T1000 (cell line): ENCODE results near the gene HSPB7.
"Not testable (repeated sequence)": the region's sequence is repeated elsewhere in the genome, so short reads cannot be mapped to it uniquely, and the experiment has no call there.

Source experiments
- DNase-seq: peaks from one replicate; lab custom pipeline; 2025; ENCODE audit warnings: mixed read lengths; lab: John Stamatoyannopoulos, UW

HSPB7 gene

GRCh38 chr1:16017461-16018303, at the start of gene HSPB7:
TSS of gene HSPB7 (minus strand) at chr1:16018043. CDS start at chr1:16017963, 80 bp downstream.
- peak; percentile 21 for DNase-seq

DNA sequence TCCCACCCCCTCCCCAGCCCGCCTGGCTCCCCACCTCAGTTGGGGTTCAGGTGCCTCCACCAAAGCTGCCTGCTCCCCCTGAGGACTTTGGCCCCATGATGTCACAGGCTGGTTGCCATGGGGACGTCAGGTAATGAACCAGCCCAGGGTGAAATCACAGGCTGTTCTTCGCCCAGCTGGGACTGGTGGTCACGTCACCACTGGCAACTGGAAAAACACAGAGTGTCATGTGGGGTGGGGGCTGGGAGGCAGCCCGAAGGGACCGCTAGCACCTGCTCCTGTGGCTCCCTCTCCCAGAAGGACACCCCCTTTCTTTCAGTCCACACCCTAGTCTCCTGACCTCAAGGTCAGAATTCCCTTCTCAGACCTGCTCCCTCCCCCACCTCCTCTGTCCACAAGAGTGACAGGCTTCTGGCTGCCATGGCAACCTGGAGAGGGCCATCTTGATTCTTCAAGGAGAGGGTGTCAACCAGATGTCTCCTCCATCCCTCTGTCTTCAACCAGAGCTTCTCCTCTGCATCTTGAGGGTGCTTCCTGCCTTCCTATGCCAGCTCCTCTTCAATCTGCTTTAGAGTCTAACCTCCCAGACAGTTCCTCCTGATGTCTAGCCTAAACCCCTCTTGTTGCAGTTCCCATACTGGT, 49.4 kb upstream of the HSPB7 start:
- no peak for DNase-seq

DNA sequence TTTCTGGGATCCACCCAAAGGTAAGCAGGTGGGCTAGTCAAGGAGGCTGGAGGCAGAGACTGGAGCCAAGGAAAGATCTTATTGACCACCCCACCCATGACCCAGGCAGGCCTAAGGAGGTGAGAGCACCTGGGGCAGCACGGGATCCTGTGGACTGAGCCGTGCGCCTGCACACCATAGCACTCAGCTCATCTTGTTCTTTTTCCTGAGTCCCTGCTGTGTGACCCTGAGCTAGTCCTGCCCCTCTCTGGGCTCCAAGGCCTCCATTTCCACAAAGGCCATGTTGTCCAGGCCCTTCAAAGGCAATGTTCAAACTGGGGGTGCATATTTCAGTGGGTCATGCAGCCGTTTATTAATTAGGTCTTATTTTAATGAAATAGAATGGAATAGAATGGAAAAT, 48.4 kb upstream of the HSPB7 start:
- no peak for DNase-seq

DNA sequence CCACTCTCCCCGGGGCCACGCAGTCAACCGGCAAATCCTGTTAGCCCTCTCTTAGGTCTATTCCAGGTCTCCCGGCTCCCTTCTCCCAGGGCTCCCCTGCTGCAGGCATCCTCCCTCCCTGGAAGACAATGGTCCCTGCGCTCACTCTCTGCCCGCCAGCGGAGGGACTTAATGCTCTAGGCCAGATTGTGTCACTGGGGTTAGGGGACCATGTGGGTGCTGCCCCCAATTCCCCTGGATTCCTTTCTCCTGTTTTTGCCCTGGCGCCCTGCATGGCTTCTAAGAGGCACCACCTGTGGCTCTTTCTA, 47.4 kb upstream of the HSPB7 start:
- no peak for DNase-seq

GRCh38 chr1:16064536-16065268, 46.9 kb upstream of the HSPB7 start:
- DNase-seq, result no peak

GRCh38 chr1:16063921-16064320, 46.1 kb upstream of the HSPB7 start:
- DNase-seq, result no peak

DNA sequence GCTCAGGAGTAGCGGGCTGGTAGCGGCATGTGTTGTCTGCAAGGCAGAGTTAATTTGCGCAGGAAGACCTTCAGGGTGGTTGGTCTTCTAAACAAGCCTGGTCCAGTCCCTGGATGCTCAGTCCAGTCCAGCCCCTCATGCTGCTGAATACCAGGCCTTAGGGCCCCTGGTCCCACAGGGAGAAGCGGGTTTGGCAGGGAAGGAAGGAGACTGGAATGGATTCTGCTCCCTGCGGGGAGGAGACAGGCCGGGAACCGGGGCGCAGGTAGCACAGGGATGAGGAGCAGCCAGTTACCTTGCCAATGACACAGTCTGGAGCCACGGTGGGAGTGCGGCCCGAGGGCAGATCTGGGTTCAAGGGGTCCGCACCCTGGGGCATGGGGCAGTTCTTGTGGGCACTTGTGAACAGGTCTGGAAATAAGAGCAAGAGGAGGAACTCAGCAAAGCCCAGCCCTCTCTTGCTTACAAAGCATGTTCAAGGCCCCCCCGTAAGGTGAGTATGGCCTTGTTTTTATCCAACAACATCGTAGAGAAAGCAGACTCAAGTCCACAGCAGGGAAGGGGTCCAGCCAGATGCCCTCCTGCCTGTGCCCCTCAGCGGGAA, 45.5 kb upstream of the HSPB7 start:
- DNase-seq, result no peak

GRCh38 chr1:16062687-16063075, 44.8 kb upstream of the HSPB7 start:
- not testable (repeated sequence) for DNase-seq

GRCh38 chr1:16061989-16062686, 44.3 kb upstream of the HSPB7 start:
- DNase-seq, result not testable (repeated sequence)

- no peak for DNase-seq
Observed at GRCh38 chr1:16061266-16061665, 43.4 kb upstream of the HSPB7 start.

GRCh38 chr1:16058394-16059120, 40.7 kb upstream of the HSPB7 start:
- DNase-seq, result not testable (repeated sequence)

DNA sequence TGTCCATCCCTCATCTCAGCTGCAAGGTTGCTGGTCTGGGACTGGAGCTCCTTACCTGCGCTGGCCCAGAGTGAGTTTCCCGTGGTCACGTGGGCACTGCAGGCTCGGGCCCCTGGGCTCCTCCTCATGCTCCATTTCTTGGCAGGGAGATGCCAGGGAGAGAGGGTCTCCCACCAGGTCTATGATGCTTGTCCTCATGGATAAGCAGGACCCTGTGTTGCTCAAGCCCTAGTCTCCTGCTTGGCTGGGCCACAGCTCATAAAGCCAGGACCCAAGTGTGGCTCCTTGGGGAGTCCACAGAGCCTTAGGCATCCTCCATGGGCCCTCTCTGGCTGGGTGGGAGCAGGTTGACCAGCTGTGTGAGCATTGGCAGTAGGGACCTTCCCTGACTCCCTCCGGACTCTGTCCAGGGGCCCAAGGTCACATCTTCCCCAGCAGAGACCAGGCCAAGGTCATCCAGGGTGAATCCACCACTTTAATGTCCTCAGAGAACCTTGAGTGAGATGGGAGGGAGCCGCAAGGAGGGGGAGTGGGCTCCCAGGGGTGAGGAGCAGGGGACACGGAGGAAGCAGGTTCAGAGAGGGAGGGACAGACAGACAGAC, 39.6 kb upstream of the HSPB7 start:
- not testable (repeated sequence) for DNase-seq

DNA sequence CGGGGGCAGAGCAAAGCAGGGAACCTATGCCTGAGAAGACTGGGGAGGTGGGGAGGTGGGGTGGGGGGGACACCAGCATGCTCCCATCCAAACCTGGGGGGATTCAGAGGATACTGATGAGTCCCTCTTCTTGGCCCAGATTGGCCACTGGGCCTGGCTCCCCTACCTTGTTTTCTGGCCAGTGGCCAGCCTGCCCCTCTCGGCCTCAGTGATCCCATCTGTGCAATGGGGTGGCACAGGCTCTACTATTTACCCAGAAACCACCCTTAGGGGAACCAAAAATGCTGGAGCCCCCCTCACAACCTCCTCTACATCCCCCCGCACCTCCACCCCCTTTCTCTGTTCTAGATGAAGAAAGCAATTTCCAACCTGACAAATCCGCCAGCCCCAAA, 38.7 kb upstream of the HSPB7 start:
- DNase-seq, result not testable (repeated sequence)

DNA sequence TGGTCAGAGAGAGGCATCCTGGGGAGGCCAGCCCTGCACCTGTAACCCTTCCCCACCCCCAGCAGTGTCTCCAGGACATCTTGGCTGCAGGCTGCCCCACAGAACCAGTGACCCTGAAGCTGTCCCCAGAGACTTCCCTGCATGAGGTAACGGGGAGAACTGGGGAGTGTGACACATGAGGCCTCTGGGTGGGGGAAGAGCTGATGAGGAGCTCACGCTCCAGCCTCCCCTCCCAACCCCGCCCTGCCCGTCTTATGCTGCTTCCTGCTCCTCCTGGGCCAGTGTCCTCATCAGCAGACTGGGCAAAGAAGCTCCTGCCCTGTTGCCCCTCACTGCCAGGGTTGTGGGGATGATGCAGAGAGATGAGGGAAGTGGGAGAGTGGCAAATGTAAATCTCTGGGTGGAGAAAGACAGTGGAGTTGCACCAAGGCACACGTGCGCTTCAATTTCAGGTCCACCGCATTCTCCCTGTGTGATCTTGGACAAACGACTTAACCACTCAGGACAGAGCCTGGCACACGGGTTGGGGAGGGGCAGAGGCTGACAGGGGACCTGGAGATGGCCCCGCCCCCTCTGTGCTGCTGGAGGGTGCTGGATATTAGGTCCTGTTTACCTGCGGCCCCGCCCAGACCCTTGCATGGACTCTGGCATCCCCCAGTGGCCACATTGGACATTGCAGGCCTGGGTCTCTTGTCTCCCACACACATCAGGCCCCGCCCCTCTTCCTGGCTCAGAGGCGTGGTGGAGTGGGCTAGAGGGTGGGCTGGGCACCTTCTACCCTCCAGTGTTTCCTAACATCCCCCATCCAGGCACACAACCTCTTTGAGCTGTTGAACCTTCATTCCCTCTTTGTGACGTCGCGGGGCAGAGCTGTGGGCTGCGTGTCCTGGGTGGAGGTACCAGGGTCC, 38.0 kb upstream of the HSPB7 start:
- peak; percentile 47 for DNase-seq

DNA sequence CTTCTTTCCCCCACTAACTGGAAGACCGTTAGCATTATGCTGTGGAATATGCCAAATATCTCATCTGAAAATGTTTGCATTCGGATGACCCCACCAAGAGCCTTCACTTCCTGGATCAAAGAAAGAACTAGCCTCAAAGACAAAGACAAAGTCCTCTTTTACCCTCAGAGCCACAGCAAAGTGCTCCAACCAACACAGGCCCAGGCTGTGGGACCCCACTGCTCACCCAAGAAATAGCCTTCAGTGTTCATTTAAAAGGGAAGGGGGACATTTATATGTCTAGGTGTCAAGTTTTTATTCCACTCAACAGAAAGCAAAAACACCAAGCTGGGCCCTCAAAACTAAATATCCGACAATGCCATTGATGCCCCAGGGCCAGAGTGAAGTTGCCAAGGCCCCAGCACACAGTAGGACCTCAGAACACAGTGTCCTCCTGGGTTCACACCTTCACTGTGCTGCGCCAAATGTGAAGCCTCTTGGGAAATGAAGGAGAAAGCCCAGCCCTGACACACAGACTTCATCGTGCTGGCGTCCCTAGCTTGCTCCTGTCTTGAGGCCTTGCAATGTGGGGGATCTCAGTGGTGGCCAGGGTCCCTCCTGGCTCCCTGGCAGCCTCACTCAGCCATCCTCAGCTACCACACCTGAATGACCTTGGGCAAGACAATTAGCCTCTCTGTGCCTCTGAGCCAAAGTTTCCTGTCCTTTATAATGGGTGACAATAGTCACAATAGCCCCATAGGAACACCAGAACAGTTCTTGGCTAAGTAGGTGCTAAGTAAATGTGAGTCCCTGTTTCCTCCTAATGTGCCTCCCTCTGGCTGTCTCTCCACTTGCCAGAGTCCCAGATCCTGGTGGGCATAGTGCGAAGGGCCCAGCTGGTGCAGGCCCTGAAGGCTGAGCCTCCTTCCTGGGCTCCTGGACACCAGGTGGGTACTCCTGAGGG, 37.0 kb upstream of the HSPB7 start:
- no peak for DNase-seq

DNA sequence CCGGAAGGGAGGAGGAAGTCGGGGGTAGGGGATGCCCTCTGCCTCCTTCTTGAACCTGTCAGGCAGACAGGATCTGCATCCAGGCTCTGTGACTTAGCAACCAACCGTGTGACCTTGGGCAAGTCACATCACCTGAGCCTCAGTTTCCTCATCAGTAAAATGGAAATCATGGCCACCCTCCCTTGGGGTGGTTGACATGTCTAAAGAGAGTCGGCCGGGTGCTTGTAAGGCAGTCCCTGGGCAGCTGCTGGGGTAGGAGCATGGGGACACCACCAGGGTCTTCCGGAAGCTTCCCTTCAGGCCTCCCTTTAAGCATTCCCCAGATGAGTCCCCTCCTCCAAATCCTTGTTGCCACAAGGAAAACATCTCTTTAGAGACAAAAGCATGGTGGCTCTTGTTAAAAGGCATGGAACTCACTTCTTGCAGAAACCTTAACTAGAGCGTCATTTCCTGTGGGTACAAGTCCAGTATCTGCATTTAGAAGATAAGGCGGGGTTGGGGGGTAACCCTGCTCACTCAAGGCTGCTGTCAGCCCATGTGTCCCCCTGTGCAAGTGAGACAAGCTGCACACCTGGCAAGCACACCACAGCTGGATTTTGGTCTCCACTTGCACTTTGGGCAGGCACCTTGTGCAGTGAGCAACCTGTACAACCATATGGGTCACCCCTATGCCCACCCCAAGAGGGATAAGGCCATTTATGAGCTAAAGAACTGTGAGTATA, 36.1 kb upstream of the HSPB7 start:
- no peak for DNase-seq

DNA sequence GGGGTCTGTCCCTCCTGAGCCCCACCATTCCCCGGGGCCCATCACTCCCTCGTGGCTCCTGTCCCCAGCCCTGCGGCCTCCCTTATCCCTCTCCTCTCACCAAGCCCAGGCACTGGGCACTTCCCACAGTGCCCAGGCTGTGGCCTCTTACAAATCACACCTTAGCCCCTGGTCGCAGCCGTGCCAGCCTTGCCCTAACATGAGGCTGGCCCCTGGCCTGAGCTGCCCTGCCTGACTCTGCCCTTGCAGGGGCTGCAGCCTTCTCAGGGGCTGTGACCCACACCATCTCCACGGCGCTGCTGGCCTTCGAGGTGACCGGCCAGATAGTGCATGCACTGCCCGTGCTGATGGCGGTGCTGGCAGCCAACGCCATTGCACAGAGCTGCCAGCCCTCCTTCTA, 34.1 kb upstream of the HSPB7 start:
- not testable (repeated sequence) for DNase-seq

GRCh38 chr1:16051039-16051438, 33.2 kb upstream of the HSPB7 start:
- no peak for DNase-seq
